ENCODE measurements around the gene ARG2. TPM values are rescaled to one million over a fixed set of nuclear protein-coding genes. Genes with fewer than 3 reads are reported as not detected.

ARG2 gene
- total RNA-seq, 4 donors from 2014 or later, result 7.1 to 50.6 (median 17.7) TPM

DNA sequence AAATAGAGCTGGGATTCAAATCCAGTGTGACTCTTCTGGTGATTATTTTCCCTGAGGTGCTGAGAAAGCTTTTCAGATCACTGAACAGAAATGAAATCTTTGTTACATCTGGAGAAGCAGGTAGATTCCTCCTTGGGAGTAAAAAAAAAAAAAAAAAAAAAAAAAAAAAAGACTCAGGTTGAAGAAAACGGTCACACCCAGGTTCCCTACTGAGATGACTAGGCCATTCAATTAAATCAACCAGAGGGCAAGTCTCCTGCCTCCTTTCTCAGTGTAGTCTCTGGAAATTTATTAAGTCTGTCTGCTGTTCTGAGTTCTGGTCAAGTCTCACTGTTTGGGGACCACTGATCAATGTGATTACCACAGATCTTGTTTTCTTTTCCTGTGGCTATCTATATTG is 24.0 kb downstream of the ARG2 start:
- Histone ChIP-seq H3K9me3 (no peaks in the 10 kb centered on the region), H3K27ac (peak overlapping the region in 1 of 4 donors; percentile 39), H3K4me3 (no peak overlapping the region), H3K36me3 (peaks cover 5 to 38% (median 10%) of the 10 kb centered on the region in 3 donors), H3K4me1 (no peaks in the 10 kb centered on the region), H3K27me3 (no peaks in the 10 kb centered on the region)
- WGBS, 2 donors, result 36 to 53% methylated on average over 1 of the region's 1 CpG
- DNase-seq, result no peak
- intact Hi-C loops (cut with DNase I), result no loop called here
- TF ChIP-seq POLR2A (IDR thresholded peaks at IDR 0.05), result no peak
- TF ChIP-seq, protein P1, sequence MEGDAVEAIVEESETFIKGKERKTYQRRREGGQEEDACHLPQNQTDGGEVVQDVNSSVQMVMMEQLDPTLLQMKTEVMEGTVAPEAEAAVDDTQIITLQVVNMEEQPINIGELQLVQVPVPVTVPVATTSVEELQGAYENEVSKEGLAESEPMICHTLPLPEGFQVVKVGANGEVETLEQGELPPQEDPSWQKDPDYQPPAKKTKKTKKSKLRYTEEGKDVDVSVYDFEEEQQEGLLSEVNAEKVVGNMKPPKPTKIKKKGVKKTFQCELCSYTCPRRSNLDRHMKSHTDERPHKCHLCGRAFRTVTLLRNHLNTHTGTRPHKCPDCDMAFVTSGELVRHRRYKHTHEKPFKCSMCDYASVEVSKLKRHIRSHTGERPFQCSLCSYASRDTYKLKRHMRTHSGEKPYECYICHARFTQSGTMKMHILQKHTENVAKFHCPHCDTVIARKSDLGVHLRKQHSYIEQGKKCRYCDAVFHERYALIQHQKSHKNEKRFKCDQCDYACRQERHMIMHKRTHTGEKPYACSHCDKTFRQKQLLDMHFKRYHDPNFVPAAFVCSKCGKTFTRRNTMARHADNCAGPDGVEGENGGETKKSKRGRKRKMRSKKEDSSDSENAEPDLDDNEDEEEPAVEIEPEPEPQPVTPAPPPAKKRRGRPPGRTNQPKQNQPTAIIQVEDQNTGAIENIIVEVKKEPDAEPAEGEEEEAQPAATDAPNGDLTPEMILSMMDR (IDR thresholded peaks at IDR 0.05), result no peak

DNA sequence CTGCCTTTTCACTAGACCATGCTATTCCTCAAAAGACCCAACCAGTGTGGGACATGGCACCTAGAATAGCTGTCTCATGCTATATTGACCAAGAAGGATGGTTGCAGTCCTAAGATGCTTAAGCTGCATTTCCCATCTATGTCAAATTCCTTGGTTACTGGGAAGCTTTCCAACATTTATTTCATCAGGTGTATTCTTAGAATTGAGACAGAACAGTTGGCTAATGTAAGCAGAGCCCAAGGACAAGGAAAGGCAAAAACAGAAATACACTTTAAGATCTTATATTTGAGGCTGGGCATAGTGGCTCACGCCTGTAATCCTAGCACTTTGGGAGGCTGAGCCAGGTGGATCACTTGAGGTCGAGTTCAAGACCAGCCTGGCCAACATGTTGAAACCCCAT is 24.7 kb downstream of the ARG2 start:
- H3K27ac ChIP-seq, result no peak overlapping the region
- H3K36me3 ChIP-seq, result peaks cover 10 to 45% (median 11%) of the 10 kb centered on the region in 3 donors
- no peaks in the 10 kb centered on the region for H3K9me3 ChIP-seq
- intact Hi-C loops (cut with DNase I), result no loop called here
- TF ChIP-seq, protein P1 (IDR thresholded peaks at IDR 0.05), result no peak
- H3K4me3 ChIP-seq, result no peak overlapping the region
- 79 to 94% methylated on average over 2 of the region's 2 CpGs for WGBS, 2 donors
- no peaks in the 10 kb centered on the region for H3K4me1 ChIP-seq
- DNase-seq, result no peak
- no peaks in the 10 kb centered on the region for H3K27me3 ChIP-seq

DNA sequence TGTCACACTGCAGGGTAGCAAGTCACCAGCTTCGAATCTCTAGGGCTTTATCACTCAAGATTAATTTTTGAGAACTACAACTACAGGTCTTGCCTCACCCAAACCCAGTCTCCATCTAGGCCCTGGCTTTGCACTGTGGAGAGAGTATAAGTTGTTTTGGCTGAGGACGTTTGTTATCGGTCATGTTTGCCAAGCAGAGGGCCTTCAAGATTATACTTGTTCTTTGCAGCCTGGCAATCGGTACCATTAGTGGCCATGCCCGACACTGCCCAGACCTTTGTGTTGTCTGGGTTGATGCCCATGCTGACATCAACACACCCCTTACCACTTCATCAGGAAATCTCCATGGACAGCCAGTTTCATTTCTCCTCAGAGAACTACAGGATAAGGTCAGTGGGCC is 25.7 kb downstream of the ARG2 start:
- no peak overlapping the region for H3K27ac ChIP-seq
- WGBS, 2 donors, result 74 to 78% methylated on average over 5 of the region's 5 CpGs
- intact Hi-C loops (cut with DNase I), result no loop called here

DNA sequence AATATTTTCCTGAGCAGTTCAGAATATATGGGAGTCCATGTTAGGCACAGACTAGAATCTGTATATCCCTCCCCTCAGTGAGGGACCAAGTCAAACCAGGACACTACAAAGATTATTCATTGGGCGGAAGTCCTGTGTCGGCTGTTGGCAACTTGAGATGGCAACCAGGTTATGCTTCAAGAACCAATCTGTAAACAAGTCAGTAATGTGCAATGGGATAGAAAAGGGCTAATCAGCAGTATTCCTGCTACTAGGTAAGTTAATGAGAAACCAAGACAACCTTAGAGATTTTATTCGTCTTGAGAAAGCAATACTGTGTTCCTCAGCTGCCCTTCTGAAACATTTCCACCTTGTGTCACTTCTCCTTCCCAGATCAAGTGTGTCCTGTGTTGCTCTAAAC is 26.4 kb downstream of the ARG2 start:
- no peak overlapping the region for H3K4me3 ChIP-seq
- no peak for DNase-seq
- H3K4me1 ChIP-seq, result no peaks in the 10 kb centered on the region
- no peaks in the 10 kb centered on the region for H3K27me3 ChIP-seq
- H3K9me3 ChIP-seq, result no peaks in the 10 kb centered on the region
- H3K27ac ChIP-seq, result no peak overlapping the region
- peaks cover 10 to 62% (median 14%) of the 10 kb centered on the region in 3 donors for H3K36me3 ChIP-seq
- intact Hi-C loops (cut with DNase I), result no loop called here
- 72 to 90% methylated on average over 3 of the region's 3 CpGs for WGBS, 2 donors
- TF ChIP-seq POLR2A (IDR thresholded peaks at IDR 0.05), result no peak
- TF ChIP-seq, protein P1 (IDR thresholded peaks at IDR 0.05), result no peak

More for the DNA sequence above, 25.7 kb downstream of the ARG2 start:
- TF ChIP-seq, protein P1 (IDR thresholded peaks at IDR 0.05), result no peak
- H3K4me1 ChIP-seq, result no peaks in the 10 kb centered on the region
- H3K9me3 ChIP-seq, result no peaks in the 10 kb centered on the region
- H3K36me3 ChIP-seq, result peaks cover 10 to 55% (median 14%) of the 10 kb centered on the region in 3 donors
- no peak overlapping the region for H3K4me3 ChIP-seq
- H3K27me3 ChIP-seq, result no peaks in the 10 kb centered on the region
- DNase-seq, result no peak

DNA sequence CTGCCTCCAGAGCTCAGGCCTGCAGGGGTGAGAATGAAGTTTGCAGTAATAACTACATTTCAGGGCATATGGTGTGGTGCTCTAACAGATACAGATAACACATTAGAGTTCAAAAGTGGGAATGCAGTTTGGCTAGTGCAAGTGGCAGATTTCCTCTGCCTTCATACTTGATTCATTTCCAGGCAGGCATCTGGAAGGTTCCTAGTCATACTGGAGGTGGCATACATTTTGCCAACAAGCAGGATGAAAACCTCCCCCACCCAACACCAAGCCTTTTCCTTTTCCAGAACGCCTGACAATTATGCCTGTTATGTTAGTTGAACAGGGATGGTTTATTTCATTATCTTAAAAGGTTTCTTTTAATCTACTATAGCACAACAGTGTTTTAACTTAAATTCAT is 30.4 kb downstream of the ARG2 start:
- no peak for DNase-seq
- intact Hi-C loops (cut with DNase I), result no loop called here
- 88 to 89% methylated on average over 1 of the region's 1 CpG for WGBS, 2 donors
- TF ChIP-seq, protein P1 (IDR thresholded peaks at IDR 0.05), result no peak
- no peak for TF ChIP-seq POLR2A (IDR thresholded peaks at IDR 0.05)
- H3K9me3 ChIP-seq, result no peaks in the 10 kb centered on the region
- no peaks in the 10 kb centered on the region for H3K27me3 ChIP-seq
- H3K4me1 ChIP-seq, result no peaks in the 10 kb centered on the region
- H3K4me3 ChIP-seq, result no peak overlapping the region
- H3K27ac ChIP-seq, result no peak overlapping the region
- peaks cover 18 to 100% (median 24%) of the 10 kb centered on the region in 3 donors for H3K36me3 ChIP-seq

Measured in esophagus squamous epithelium (tissue), 5 donors.